ENCODE data around the gene DSCAML1.

- TF ChIP-seq CTCF (IDR thresholded peaks at IDR 0.05 in 2 of 3, conservative IDR thresholded peaks at IDR 0.05 in 1 of 3; ENCODE audit: borderline replicate concordance in 1 of 3, insufficient read depth in 1 of 3, low read depth in 2 of 3, low read length in 2 of 3) (no peak), SRF (IDR thresholded peaks at IDR 0.05; ENCODE audit: low read depth) (no peak), POLR2AphosphoS5 (IDR thresholded peaks at IDR 0.05; ENCODE audit: low read depth, low read length) (no peak), RAD21 (IDR thresholded peaks at IDR 0.05; ENCODE audit: low read depth) (no peak), POLR2A (IDR thresholded peaks at IDR 0.05; ENCODE audit: borderline replicate concordance, extremely low read depth, insufficient read depth, insufficient read length) (no peak), YY1 (IDR thresholded peaks at IDR 0.05; ENCODE audit: extremely low read depth, insufficient replicate concordance, low read depth, low read length) (no peak), TCF7L2 (IDR thresholded peaks at IDR 0.05; ENCODE audit: borderline replicate concordance, extremely low read depth, insufficient read depth, insufficient read length) (no peak), EZH2 (IDR thresholded peaks at IDR 0.05) (no peak)
Measured at GRCh38 chr11:117564321-117564720, 232.7 kb downstream of the DSCAML1 start.

Data from HCT116 (cell line).